A673 (cell line): ENCODE results near the gene AUNIP.

Experiments
- EZH2 ChIP-seq: fragments of 200-600 bp; sonication (generic); IDR thresholded peaks from 2 replicates; pipeline ENCODE4 v1.6.1; 2017; ENCODE audit warnings: borderline replicate concordance, low read depth, mild to moderate bottlenecking, mixed read lengths, antibody characterized with exemption, low read length; ENCODE audit not compliant: poor library complexity, severe bottlenecking
- TF ChIP-seq, protein P1 (sequence below): fragments of 300-800, 200-600 bp; sonication (generic); conservative IDR thresholded peaks from 2 replicates; pipeline ENCODE4 v1.5.1; 2017; ENCODE audit warnings: low read depth, mild to moderate bottlenecking, antibody characterized with exemption, low read length, moderate library complexity, mixed read lengths

- TF ChIP-seq, protein P1, sequence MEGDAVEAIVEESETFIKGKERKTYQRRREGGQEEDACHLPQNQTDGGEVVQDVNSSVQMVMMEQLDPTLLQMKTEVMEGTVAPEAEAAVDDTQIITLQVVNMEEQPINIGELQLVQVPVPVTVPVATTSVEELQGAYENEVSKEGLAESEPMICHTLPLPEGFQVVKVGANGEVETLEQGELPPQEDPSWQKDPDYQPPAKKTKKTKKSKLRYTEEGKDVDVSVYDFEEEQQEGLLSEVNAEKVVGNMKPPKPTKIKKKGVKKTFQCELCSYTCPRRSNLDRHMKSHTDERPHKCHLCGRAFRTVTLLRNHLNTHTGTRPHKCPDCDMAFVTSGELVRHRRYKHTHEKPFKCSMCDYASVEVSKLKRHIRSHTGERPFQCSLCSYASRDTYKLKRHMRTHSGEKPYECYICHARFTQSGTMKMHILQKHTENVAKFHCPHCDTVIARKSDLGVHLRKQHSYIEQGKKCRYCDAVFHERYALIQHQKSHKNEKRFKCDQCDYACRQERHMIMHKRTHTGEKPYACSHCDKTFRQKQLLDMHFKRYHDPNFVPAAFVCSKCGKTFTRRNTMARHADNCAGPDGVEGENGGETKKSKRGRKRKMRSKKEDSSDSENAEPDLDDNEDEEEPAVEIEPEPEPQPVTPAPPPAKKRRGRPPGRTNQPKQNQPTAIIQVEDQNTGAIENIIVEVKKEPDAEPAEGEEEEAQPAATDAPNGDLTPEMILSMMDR, result no peak
- TF ChIP-seq EZH2, result no peak
Observed at GRCh38 chr1:25844536-25845337, 14.5 kb downstream of the AUNIP start.
